IMR-90 (cell line): ENCODE measurements around the gene DCAF6. TPM values are rescaled to one million over a fixed set of nuclear protein-coding genes. Genes with fewer than 3 reads are reported as not detected.

Experiments used
- ATAC-seq: fragments of 200-7000 bp; cut with Tn5 transposase; 2 replicates; pipeline ENCODE4 v1.9.1; 2020; ENCODE audit warnings: low read depth, mild to moderate bottlenecking, moderate library complexity
- BruUV-seq: library from RNA; stranded (reverse); fragments of 400-500 nt; replicated peaks from 2 replicates; lab custom pipeline; 2021; lab: Mats Ljungman, UMichigan
- CTCF ChIA-PET: fragments of 300-600 bp; formaldehyde crosslinking; extraction: SDS; loops from one replicate; lab custom pipeline; 2021; ENCODE audit warnings: antibody characterized with exemption; lab: Yijun Ruan, JAX
- POLR2A ChIA-PET: fragments of 300-600 bp; sonication (Branson Sonifier 250); formaldehyde crosslinking; loops from one replicate; lab custom pipeline; 2022; ENCODE audit warnings: antibody characterized with exemption; ENCODE audit not compliant: unreplicated experiment; lab: Charles Lee
- DNase-seq: peaks from one replicate; pipeline ENCODE4 v3.0.0; 2013
- H2AFZ ChIP-seq: replicated peaks from 2 replicates; pipeline ENCODE3; 2013; ENCODE audit warnings: low read length, mild to moderate bottlenecking; ENCODE audit not compliant: poor library complexity
- H2AK5ac ChIP-seq: 2 replicates; pipeline ENCODE4 v1.6.1; 2013; ENCODE audit warnings: low read depth, low read length, inconsistent platforms
- H2AK9ac ChIP-seq: replicated peaks from 2 replicates; pipeline ENCODE3; 2013; ENCODE audit warnings: mild to moderate bottlenecking, low read depth, low read length, moderate library complexity; ENCODE audit not compliant: poor library complexity
- H2BK120ac ChIP-seq: 2 replicates; pipeline ENCODE4 v1.6.1; 2013; ENCODE audit warnings: low read depth, low read length, inconsistent platforms
- H2BK15ac ChIP-seq: 3 replicates; pipeline ENCODE4 v1.6.1; 2013; ENCODE audit warnings: low read depth, low read length, inconsistent platforms
- H2BK20ac ChIP-seq: 2 replicates; pipeline ENCODE4 v1.6.1; 2013; ENCODE audit warnings: low read depth, mild to moderate bottlenecking, inconsistent platforms, low read length, moderate library complexity
- H2BK5ac ChIP-seq: 2 replicates; pipeline ENCODE4 v1.6.1; 2013; ENCODE audit warnings: mild to moderate bottlenecking, low read depth, low read length, inconsistent platforms; ENCODE audit not compliant: poor library complexity, severe bottlenecking
- H3K14ac ChIP-seq: replicated peaks from 2 replicates; pipeline ENCODE4 v1.6.1; 2013; ENCODE audit warnings: low read depth, low read length, inconsistent platforms
- H3K18ac ChIP-seq: 2 replicates; pipeline ENCODE4 v1.6.1; 2013; ENCODE audit warnings: low read depth, low read length, control low read depth
- H3K23ac ChIP-seq: 2 replicates; pipeline ENCODE4 v1.6.1; 2013; ENCODE audit warnings: low read depth, low read length, inconsistent platforms
- H3K27ac ChIP-seq: 2 replicates; pipeline ENCODE4 v1.5.1; 2013; ENCODE audit warnings: mild to moderate bottlenecking, control low read depth, low read length; ENCODE audit not compliant: insufficient read depth
- H3K27me3 ChIP-seq: 2 replicates; pipeline ENCODE4 v1.6.1; 2013; ENCODE audit warnings: low read length; ENCODE audit not compliant: control insufficient read depth, insufficient read depth
- H3K36me3 ChIP-seq: 2 replicates; pipeline ENCODE4 v1.6.1; 2013; ENCODE audit warnings: low read length, mixed read lengths; ENCODE audit not compliant: control insufficient read depth, insufficient read depth
- H3K4ac ChIP-seq: 2 replicates; pipeline ENCODE4 v1.6.1; 2013; ENCODE audit warnings: low read depth, low read length, inconsistent platforms
- H3K4me1 ChIP-seq: 2 replicates; pipeline ENCODE4 v1.6.1; 2013; ENCODE audit warnings: low read length, mixed read lengths; ENCODE audit not compliant: control insufficient read depth, insufficient read depth
- H3K4me2 ChIP-seq: 2 replicates; pipeline ENCODE4 v1.6.1; 2013; ENCODE audit warnings: low read depth, mild to moderate bottlenecking, control low read depth, low read length, moderate library complexity
- H3K4me3 ChIP-seq: 2 replicates; pipeline ENCODE4 v1.5.1; 2013; ENCODE audit warnings: low read depth, mild to moderate bottlenecking, control low read depth, low read length, moderate library complexity; ENCODE audit not compliant: insufficient read depth
- H3K56ac ChIP-seq: 2 replicates; pipeline ENCODE4 v1.6.1; 2013; ENCODE audit warnings: low read length, inconsistent platforms; ENCODE audit not compliant: insufficient read depth; ENCODE audit errors: extremely low read depth
- H3K79me1 ChIP-seq, 2 experiments: 2 replicates each; pipeline ENCODE4 v1.6.1; 2013; ENCODE audit warnings: low read length in 2 of 2, inconsistent platforms in 1 of 2, low read depth in 1 of 2
- H3K9ac ChIP-seq: 2 replicates; pipeline ENCODE4 v1.6.1; 2013; ENCODE audit warnings: low read depth, low read length, control low read depth
- H3K9me1 ChIP-seq: 2 replicates; pipeline ENCODE4 v1.6.1; 2013; ENCODE audit warnings: low read length, inconsistent platforms; ENCODE audit not compliant: insufficient read depth
- H3K9me3 ChIP-seq: 2 replicates; pipeline ENCODE4 v1.6.1; 2013; ENCODE audit warnings: low read length; ENCODE audit not compliant: control insufficient read depth, insufficient read depth
- H4K20me1 ChIP-seq: 2 replicates; pipeline ENCODE4 v1.6.1; 2013; ENCODE audit warnings: low read length, inconsistent platforms; ENCODE audit not compliant: insufficient read depth
- H4K5ac ChIP-seq: 2 replicates; pipeline ENCODE4 v1.6.1; 2013; ENCODE audit warnings: mild to moderate bottlenecking, low read depth, low read length, control low read depth
- H4K8ac ChIP-seq, 2 experiments: 2 replicates each; pipeline ENCODE4 v1.6.1; 2013; ENCODE audit warnings: low read depth in 2 of 2, low read length in 2 of 2, control low read depth in 1 of 2, inconsistent platforms in 1 of 2
- H4K91ac ChIP-seq: 2 replicates; pipeline ENCODE4 v1.6.1; 2013; ENCODE audit warnings: low read depth, low read length, inconsistent platforms; ENCODE audit not compliant: insufficient read depth
- BHLHE40 ChIP-seq: fragments of 150-350 bp; IDR thresholded peaks from 2 replicates; pipeline ENCODE4 v1.6.1; 2016; ENCODE audit warnings: mild to moderate bottlenecking, low read depth, low read length
- CEBPB ChIP-seq: IDR thresholded peaks from 2 replicates; pipeline ENCODE4 v1.6.1; 2012; ENCODE audit warnings: low read depth, low read length, improper control_type of control experiment
- CHD1 ChIP-seq: IDR thresholded peaks from 2 replicates; pipeline ENCODE4 v1.6.1; 2012; ENCODE audit warnings: low read depth, low read length, improper control_type of control experiment
- CTCF ChIP-seq: conservative IDR thresholded peaks from 2 replicates; pipeline ENCODE4 v1.5.1; 2012; ENCODE audit warnings: mild to moderate bottlenecking, low read depth, low read length, improper control_type of control experiment
- ELK1 ChIP-seq: fragments of 150-350 bp; IDR thresholded peaks from 2 replicates; pipeline ENCODE4 v1.6.1; 2016; ENCODE audit warnings: low read depth, mild to moderate bottlenecking, low read length, moderate library complexity, borderline replicate concordance
- FOS ChIP-seq: fragments of 150-350 bp; IDR thresholded peaks from 2 replicates; pipeline ENCODE4 v1.6.1; 2016; ENCODE audit warnings: low read depth, low read length
- MAFK ChIP-seq: IDR thresholded peaks from 2 replicates; pipeline ENCODE4 v1.6.1; 2012; ENCODE audit warnings: low read depth, low read length, improper control_type of control experiment
- MAZ ChIP-seq: IDR thresholded peaks from 2 replicates; pipeline ENCODE4 v1.6.1; 2012; ENCODE audit warnings: low read depth, mild to moderate bottlenecking, low read length, improper control_type of control experiment, moderate library complexity, borderline replicate concordance
- MXI1 ChIP-seq: IDR thresholded peaks from 2 replicates; pipeline ENCODE4 v1.6.1; 2012; ENCODE audit warnings: low read depth, mild to moderate bottlenecking, low read length, moderate library complexity, borderline replicate concordance
- NFE2L2 ChIP-seq: fragments of 150-350 bp; IDR thresholded peaks from 2 replicates; pipeline ENCODE4 v1.6.1; 2016; ENCODE audit warnings: low read depth, mild to moderate bottlenecking, low read length
- POLR2A ChIP-seq: IDR thresholded peaks from 2 replicates; pipeline ENCODE4 v1.6.1; 2012; ENCODE audit warnings: mild to moderate bottlenecking, low read depth, low read length
- RAD21 ChIP-seq: IDR thresholded peaks from 2 replicates; pipeline ENCODE4 v1.6.1; 2012; ENCODE audit warnings: low read length, improper control_type of control experiment
- RCOR1 ChIP-seq: IDR thresholded peaks from 2 replicates; pipeline ENCODE4 v1.6.1; 2012; ENCODE audit warnings: mild to moderate bottlenecking, low read length, improper control_type of control experiment; ENCODE audit not compliant: insufficient replicate concordance
- RFX5 ChIP-seq: IDR thresholded peaks from 2 replicates; pipeline ENCODE4 v1.8.0; 2012; ENCODE audit warnings: low read depth, mild to moderate bottlenecking, low read length, moderate library complexity
- SMC3 ChIP-seq: fragments of 150-350 bp; IDR thresholded peaks from 2 replicates; pipeline ENCODE4 v1.6.1; 2016; ENCODE audit warnings: low read depth, mild to moderate bottlenecking, antibody characterized with exemption, low read length, moderate library complexity
- USF2 ChIP-seq: fragments of 150-350 bp; IDR thresholded peaks from 2 replicates; pipeline ENCODE4 v1.6.1; 2017; ENCODE audit warnings: mild to moderate bottlenecking, antibody characterized with exemption, low read length, low read depth
- WGBS, 2 experiments: methylation state at CpG; one replicate each; pipeline versions ENCODE4 v1.1.5 to v1.1.7; 2013; ENCODE audit warnings: missing lambda C conversion rate in 2 of 2; ENCODE audit not compliant: insufficient read length in 1 of 2; ENCODE audit errors: extremely low coverage in 2 of 2; 5-methylcytosine and 5-hydroxymethylcytosine counted together
- dilution Hi-C: fragments of 300-500 bp; cut with HindIII; formaldehyde crosslinking; loops from one replicate; pipeline ENCODE4 v1.14.3; 2018; ENCODE audit warnings: low sequenced_read_pairs; ENCODE audit not compliant: unreplicated experiment
- in situ Hi-C: fragments of 300-500 bp; cut with MboI; formaldehyde crosslinking; loops from 3 replicates; pipeline ENCODE4 v1.14.3; 2019; ENCODE audit warnings: low sequenced_read_pairs, inconsistent platforms, mixed read lengths
- intact Hi-C: fragments of 100-400 bp; cut with micrococcal nuclease; formaldehyde crosslinking; loops from 2 replicates; pipeline ENCODE4 v1.10.0; 2022
- polyA plus RNA-seq, 3 experiments: library from polyadenylated mRNA; depleted of rRNA; stranded (reverse); fragments of >200 nt; gene quantifications; 2 replicates each; pipeline ENCODE4 v1.2.3, GENCODE V29; 2012; ENCODE audit warnings: low replicate concordance in 1 of 3
- total RNA-seq: library from RNA; depleted of rRNA; stranded (reverse); fragments of >200 nt; gene quantifications from 2 replicates; pipeline ENCODE4 v1.2.3, GENCODE V29; 2012

The DCAF6 gene
- total and polyA plus RNA-seq, 2 of the 4 experiments (the other 2 are of a cell fraction), result 60.4 to 88.7 TPM

- H3K9me3 ChIP-seq, result no peaks in the 10 kb centered on the region
- H4K91ac ChIP-seq, result no peak overlapping the region
- no peak overlapping the region for H3K4me3 ChIP-seq
- ChIA-PET CTCF (no interaction called here), POLR2A (no interaction called here)
- no peak for ATAC-seq
- no peak overlapping the region for H3K56ac ChIP-seq
- no peak for DNase-seq
- no peak overlapping the region for H3K18ac ChIP-seq
- H3K14ac ChIP-seq, result no peak overlapping the region
- no CpG with 5 or more reads among the region's 1 CpG for WGBS, 2 experiments
- H3K9ac ChIP-seq, result no peak overlapping the region
- H4K5ac ChIP-seq, result no peak overlapping the region
- H3K27ac ChIP-seq, result no peak overlapping the region
- H2AK9ac ChIP-seq, result no peak overlapping the region
- no peaks in the 10 kb centered on the region for H3K9me1 ChIP-seq
- H3K4ac ChIP-seq, result no peak overlapping the region
- peaks cover 12 to 23% of the 10 kb centered on the region in 2 experiments; a peak in 3 of 4 replicates for H3K79me1 ChIP-seq
- BruUV-seq, result no TSS peak
- in situ Hi-C loops (no loop called here), intact Hi-C loops (loop anchor here (10.0 kb wide), 1 partner anchor 53 kb away; no protein-coding TSS in a partner anchor), dilution Hi-C loops (no loop called here)
- 0 out of 2 replicates have a peak, but pooled peaks cover 2% of the 10 kb centered on the region for H3K36me3 ChIP-seq
- H3K27me3 ChIP-seq, result no peaks in the 10 kb centered on the region
- no peak overlapping the region for H3K4me2 ChIP-seq
- H3K23ac ChIP-seq, result no peak overlapping the region
- H2AK5ac ChIP-seq, result no peak overlapping the region
- H2BK15ac ChIP-seq, result no peak overlapping the region
- no peak overlapping the region for H2BK20ac ChIP-seq
- no peaks in the 10 kb centered on the region for H4K20me1 ChIP-seq
- H2BK120ac ChIP-seq, result no peak overlapping the region
- no peaks in the 10 kb centered on the region for H3K4me1 ChIP-seq
- H4K8ac ChIP-seq, result no peak overlapping the region
- no peak overlapping the region for H2AFZ ChIP-seq
- H2BK5ac ChIP-seq, result no peak overlapping the region
- TF ChIP-seq MXI1, result no peak
- TF ChIP-seq BHLHE40, result no peak
- no peak for TF ChIP-seq CTCF
- TF ChIP-seq SMC3, result no peak
- no peak for TF ChIP-seq CEBPB
- TF ChIP-seq USF2, result no peak
- no peak for TF ChIP-seq NFE2L2
- TF ChIP-seq RFX5, result no peak
- no peak for TF ChIP-seq MAFK
- no peak for TF ChIP-seq FOS
- TF ChIP-seq MAZ, result no peak
- TF ChIP-seq RCOR1, result no peak
- TF ChIP-seq RAD21, result no peak
- no peak for TF ChIP-seq CHD1
- no peak for TF ChIP-seq ELK1
- no peak for TF ChIP-seq POLR2A
Measured at GRCh38 chr1:168057355-168057754, 120.9 kb downstream of the DCAF6 start.
